HL-60 (cell line): Measurements from ENCODE around the gene THPO.

Experiments
- DNase-seq, 2 experiments: peaks; one replicate each; pipeline ENCODE4 v3.0.0-alpha.2; 2010 to 2020; ENCODE audit warnings: low read depth in 1 of 2, low spot score in 1 of 2
- H3K27ac ChIP-seq: fragments of 250-450 bp; sonication (Bioruptor Pico); replicated peaks from 2 replicates; pipeline ENCODE4 v1.5.1; 2020; ENCODE audit warnings: mild to moderate bottlenecking, moderate library complexity
- H3K27me3 ChIP-seq: fragments of 250-450 bp; sonication (Bioruptor Pico); 2 replicates; pipeline ENCODE4 v1.5.1; 2021; ENCODE audit warnings: mild to moderate bottlenecking, moderate library complexity; ENCODE audit not compliant: insufficient read depth, poor library complexity, severe bottlenecking
- H3K4me3 ChIP-seq: replicated peaks from 2 replicates; pipeline ENCODE4 v1.5.1; 2011; ENCODE audit warnings: mild to moderate bottlenecking, control low read depth, low read length; ENCODE audit not compliant: insufficient read depth
- GABPA ChIP-seq: IDR thresholded peaks from 2 replicates; pipeline ENCODE4 v1.6.1; 2012; ENCODE audit warnings: low read depth
- POLR2AphosphoS5 ChIP-seq: IDR thresholded peaks from 2 replicates; pipeline ENCODE4 v1.6.1; 2012; ENCODE audit warnings: low read depth
- SPI1 ChIP-seq: IDR thresholded peaks from 2 replicates; pipeline ENCODE4 v1.6.1; 2012; ENCODE audit warnings: low read depth, mild to moderate bottlenecking, borderline replicate concordance
- TF ChIP-seq, protein P1 (sequence below): IDR thresholded peaks from 2 replicates; pipeline ENCODE4 v1.6.1; 2012; ENCODE audit warnings: low read depth; ENCODE audit not compliant: insufficient replicate concordance
- TF ChIP-seq, protein P2 (sequence below): IDR thresholded peaks from one replicate; pipeline ENCODE4 v1.5.1; 2011; ENCODE audit warnings: low read length, control low read depth, inconsistent platforms; ENCODE audit not compliant: insufficient read depth

THPO gene

GRCh38 chr3:184352149-184352785, 25.7 kb downstream of the THPO start:
- H3K4me3 ChIP-seq = no peak overlapping the region
- no peak overlapping the region for H3K27ac ChIP-seq
- TF ChIP-seq, protein P1, sequence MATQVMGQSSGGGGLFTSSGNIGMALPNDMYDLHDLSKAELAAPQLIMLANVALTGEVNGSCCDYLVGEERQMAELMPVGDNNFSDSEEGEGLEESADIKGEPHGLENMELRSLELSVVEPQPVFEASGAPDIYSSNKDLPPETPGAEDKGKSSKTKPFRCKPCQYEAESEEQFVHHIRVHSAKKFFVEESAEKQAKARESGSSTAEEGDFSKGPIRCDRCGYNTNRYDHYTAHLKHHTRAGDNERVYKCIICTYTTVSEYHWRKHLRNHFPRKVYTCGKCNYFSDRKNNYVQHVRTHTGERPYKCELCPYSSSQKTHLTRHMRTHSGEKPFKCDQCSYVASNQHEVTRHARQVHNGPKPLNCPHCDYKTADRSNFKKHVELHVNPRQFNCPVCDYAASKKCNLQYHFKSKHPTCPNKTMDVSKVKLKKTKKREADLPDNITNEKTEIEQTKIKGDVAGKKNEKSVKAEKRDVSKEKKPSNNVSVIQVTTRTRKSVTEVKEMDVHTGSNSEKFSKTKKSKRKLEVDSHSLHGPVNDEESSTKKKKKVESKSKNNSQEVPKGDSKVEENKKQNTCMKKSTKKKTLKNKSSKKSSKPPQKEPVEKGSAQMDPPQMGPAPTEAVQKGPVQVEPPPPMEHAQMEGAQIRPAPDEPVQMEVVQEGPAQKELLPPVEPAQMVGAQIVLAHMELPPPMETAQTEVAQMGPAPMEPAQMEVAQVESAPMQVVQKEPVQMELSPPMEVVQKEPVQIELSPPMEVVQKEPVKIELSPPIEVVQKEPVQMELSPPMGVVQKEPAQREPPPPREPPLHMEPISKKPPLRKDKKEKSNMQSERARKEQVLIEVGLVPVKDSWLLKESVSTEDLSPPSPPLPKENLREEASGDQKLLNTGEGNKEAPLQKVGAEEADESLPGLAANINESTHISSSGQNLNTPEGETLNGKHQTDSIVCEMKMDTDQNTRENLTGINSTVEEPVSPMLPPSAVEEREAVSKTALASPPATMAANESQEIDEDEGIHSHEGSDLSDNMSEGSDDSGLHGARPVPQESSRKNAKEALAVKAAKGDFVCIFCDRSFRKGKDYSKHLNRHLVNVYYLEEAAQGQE = no peak
- TF ChIP-seq GABPA (no peak), POLR2AphosphoS5 (no peak), SPI1 (no peak)
- TF ChIP-seq, protein P2, sequence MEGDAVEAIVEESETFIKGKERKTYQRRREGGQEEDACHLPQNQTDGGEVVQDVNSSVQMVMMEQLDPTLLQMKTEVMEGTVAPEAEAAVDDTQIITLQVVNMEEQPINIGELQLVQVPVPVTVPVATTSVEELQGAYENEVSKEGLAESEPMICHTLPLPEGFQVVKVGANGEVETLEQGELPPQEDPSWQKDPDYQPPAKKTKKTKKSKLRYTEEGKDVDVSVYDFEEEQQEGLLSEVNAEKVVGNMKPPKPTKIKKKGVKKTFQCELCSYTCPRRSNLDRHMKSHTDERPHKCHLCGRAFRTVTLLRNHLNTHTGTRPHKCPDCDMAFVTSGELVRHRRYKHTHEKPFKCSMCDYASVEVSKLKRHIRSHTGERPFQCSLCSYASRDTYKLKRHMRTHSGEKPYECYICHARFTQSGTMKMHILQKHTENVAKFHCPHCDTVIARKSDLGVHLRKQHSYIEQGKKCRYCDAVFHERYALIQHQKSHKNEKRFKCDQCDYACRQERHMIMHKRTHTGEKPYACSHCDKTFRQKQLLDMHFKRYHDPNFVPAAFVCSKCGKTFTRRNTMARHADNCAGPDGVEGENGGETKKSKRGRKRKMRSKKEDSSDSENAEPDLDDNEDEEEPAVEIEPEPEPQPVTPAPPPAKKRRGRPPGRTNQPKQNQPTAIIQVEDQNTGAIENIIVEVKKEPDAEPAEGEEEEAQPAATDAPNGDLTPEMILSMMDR = no peak
- H3K27me3 ChIP-seq = no peaks in the 10 kb centered on the region
- no peak for DNase-seq

DNA sequence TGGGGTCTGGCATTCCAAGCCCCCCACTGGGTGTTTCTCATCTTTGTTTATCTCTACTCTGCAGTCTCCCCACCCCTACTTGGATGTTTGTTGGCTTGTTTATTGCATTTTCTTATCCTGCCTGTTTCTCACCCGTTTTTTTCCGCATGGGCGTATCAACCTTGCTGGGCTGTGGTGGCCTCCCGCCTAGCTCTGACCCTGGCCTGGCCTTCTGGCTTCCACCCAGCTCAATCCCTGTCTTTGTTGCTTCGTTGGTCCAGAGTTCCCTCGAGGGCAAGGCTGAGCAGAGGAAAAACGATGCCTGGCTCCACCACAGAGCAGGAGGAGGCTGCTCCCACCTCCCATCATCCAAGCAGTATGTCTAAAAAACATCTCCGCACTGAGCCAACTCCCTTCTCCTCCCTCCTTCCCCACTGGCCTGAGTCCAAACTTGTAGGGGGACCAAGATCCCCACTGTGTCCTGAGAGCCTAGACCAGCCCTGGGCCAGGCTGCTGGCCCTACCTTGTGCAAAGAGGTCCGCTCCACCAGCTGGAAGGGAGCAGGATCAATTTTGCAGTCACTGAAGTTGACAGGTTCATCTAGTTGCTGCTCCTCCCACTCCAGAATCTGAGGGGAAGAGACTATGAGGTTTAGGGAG, 26.4 kb downstream of the THPO start:
- Histone ChIP-seq H3K27me3 (no peaks in the 10 kb centered on the region), H3K4me3 (no peak overlapping the region), H3K27ac (no peak overlapping the region)
- no peak for DNase-seq
- TF ChIP-seq, protein P2 = no peak
- TF ChIP-seq POLR2AphosphoS5 (no peak), GABPA (no peak), SPI1 (no peak)
- TF ChIP-seq, protein P1 = no peak

DNA sequence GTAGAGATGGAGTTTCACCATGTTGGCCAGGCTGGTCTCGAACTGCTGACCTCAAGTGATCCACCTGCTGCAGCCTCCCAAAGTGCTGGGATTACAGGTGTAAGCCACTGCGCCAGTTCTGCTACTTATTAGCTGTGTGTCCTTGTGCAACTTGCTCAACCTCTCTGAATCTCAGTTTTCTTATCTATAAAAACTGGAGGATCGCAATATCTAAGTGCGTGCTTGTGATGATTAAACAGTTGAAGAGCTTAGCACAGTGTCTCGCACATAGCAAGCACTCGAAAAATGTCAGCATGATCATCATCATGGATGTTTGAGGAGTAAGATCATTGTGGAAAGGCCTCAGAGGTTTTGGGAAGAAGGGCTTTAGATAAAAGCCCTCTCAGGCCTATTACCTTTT, 27.4 kb downstream of the THPO start:
- DNase-seq = no peak
- Histone ChIP-seq H3K27me3 (no peaks in the 10 kb centered on the region), H3K27ac (no peak overlapping the region), H3K4me3 (no peak overlapping the region)
- TF ChIP-seq, protein P1 = no peak
- TF ChIP-seq POLR2AphosphoS5 = no peak
- TF ChIP-seq SPI1 = no peak
- no peak for TF ChIP-seq GABPA
- TF ChIP-seq, protein P2 = no peak
